ENCODE results near the gene TMEM219.

TMEM219 gene

DNA sequence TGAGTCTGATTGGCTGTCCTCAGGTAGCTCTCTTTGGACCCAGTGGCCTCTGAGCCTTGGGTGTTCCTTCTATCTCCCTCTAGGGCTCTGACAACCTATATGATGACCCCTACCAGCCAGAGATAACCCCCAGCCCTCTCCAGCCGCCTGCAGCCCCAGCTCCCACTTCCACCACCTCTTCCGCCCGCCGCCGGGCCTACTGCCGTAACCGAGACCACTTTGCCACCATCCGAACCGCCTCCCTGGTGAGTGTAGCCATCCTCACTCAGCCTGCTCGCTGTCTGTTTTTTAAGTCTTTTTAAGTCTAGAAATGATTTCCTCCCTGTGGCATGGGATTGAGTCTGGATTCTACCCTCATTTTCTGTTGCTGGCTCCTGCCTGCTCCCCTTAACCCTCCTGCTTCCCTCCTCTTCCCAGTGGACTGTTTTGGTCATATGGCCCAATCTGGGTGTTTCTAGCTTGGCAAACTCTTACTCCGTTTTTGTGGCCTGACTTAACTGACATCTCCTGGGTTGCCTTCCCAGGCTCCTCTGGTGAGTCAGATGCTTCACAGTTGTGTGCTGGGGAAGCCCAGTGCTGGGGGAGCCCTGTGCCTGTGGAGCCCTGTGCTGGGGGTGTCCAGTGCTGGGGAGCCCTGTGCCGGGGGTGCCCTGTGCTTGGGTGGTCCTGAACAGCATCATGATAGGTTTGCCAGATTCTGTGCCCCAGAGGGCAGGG is 21.7 kb downstream of the TMEM219 start:
- DNase-seq, result no peak

- no peak for DNase-seq
These were observed 22.4 kb downstream of the TMEM219 start for GRCh38 chr16:29984137-29984763.

DNA sequence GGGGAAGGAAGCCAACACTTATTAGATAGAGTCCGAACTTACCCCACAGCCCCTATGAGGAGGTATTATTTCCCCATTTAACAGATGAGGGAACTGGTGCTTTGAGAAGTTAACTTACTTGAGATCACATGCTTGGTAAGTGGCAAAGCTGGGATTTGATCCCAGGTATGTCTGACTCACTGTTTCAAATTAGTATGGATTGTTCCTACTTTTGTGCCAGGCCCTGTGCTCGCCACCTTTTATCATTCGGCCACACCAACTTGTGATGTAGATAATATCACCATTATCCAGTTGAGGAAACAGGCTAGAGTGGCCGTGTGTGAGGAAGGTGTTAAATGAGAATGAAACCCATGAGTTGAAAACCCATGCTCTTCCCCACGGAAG is 22.9 kb downstream of the TMEM219 start:
- DNase-seq, result no peak

DNA sequence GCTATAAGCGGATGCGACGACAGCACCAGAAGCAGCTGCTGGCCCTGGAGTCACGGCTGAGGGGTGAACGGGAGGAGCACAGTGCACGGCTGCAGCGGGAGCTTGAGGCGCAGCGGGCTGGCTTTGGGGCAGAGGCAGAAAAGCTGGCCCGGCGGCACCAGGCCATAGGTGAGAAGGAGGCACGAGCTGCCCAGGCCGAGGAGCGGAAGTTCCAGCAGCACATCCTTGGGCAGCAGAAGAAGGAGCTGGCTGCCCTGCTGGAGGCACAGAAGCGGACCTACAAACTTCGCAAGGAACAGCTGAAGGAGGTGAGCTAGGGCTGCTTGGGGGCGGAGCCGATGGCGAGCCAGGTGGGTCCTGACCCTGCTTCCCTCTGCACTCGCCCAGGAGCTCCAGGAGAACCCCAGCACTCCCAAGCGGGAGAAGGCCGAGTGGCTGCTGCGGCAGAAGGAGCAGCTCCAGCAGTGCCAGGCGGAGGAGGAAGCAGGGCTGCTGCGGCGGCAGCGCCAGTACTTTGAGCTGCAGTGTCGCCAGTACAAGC is 23.5 kb downstream of the TMEM219 start:
- DNase-seq, result no peak

- no peak for DNase-seq
These were observed 24.4 kb downstream of the TMEM219 start for GRCh38 chr16:29986231-29986630.

- DNase-seq, result no peak
These were observed 25.1 kb downstream of the TMEM219 start for GRCh38 chr16:29986931-29987330.

GRCh38 chr16:29987371-29988085 is 25.6 kb downstream of the TMEM219 start:
- DNase-seq, result no peak

DNA sequence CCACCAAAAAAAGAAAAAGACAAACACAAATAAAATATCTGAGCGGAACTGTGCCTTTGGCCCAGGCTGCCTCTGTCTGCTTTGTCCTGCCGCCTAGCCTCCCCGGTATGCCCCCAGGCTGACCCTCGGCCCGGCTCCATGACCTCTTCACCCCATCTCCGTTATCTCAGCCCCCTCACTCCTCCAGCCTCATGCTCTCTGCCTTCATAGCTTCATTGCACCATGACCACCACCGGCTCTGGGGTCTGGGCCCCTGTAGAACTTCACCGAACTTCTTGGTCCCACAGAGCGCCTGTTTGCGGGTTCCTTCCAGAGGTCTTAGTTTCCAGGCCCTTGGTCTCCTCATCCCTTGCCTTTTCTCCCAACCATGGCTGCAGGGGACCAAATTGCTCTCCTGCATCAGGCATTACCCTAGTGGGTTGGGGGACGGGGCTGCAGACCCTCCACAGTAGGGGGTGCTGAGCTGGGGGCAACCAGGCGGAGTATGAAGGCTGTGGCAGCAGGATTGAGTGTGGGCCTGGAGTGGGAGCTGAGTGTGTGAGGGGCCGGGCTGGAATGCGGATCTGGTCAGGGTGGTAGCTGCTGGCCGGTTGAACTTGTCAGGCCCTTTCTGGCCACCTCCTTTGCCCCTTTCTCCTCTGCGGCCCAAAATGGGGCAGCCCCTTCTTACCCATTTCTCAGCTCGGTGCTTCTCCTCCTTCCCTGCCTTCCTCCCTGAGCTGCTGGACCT is 26.6 kb downstream of the TMEM219 start:
- no peak for DNase-seq

DNA sequence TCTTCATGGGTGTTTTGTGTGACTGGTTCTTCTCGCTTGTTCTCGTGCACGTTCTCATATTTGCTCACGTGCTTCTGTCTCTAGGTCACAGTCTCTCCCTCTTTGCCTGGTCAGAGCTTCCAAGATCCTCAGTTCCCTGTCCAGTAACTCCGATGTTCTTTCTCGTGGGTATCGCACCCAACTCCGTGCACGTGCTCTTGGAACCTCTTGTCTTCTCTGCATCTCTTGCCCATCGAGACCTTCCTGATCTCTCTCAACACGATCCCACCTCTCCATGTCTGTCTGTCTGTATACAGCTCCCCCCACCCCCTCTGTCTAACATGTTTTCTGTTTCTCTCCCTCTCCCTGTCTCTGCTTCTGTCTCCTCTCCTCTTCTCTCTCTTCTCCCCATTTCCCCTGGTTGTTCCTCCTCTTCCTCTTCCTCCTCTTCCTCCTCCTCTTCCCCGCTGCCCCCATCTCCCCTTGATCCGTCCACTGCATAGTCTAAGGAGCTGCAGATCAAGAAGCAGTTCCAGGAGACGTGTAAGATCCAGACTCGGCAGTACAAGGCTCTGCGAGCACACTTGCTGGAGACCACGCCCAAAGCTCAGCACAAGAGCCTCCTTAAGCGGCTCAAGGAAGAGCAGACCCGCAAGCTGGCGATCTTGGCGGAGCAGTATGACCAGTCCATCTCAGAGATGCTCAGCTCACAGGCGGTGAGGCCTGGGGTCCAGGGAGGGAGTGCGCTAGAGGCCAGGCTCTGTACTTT is 27.4 kb downstream of the TMEM219 start:
- DNase-seq, result no peak

DNA sequence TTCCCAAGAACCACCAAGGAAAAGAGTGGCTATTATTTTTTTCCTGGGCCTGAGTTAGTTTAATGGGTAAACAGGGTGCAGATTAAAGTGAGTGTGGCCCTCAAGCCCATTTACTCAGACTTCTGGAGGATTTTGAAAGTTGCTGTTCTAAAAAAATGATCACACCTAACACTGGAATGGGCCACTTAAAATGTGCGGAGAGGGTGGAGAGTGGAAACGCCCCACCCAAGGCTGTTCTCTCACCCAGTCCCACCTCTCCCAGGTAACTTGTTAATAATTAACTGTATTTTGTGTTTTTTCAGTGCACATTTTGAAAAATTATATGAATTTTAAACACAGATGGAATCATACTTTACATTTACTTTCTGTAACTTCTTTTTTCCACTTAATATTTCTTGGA is 28.2 kb downstream of the TMEM219 start:
- no peak for DNase-seq

DNA sequence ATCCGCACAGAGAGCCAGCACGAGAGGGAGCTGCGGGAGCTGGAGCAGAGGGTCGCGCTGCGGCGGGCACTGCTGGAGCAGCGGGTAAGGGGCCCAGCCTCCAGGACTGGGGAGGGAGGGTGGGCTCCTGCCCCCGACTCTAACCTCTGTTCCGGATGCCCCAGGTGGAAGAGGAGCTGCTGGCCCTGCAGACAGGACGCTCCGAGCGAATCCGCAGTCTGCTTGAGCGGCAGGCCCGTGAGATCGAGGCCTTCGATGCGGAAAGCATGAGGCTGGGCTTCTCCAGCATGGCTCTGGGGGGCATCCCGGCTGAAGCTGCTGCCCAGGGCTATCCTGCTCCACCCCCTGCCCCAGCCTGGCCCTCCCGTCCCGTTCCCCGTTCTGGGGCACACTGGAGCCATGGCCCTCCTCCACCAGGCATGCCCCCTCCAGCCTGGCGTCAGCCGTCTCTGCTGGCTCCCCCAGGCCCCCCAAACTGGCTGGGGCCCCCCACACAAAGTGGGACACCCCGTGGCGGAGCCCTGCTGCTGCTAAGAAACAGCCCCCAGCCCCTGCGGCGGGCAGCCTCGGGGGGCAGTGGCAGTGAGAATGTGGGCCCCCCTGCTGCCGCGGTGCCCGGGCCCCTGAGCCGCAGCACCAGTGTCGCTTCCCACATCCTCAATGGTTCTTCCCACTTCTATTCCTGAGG is 29.1 kb downstream of the TMEM219 start:
- DNase-seq, result no peak

- no peak for DNase-seq
These were observed 29.7 kb downstream of the TMEM219 start for GRCh38 chr16:29991571-29991904.

- no peak for DNase-seq
These were observed 30.6 kb downstream of the TMEM219 start for GRCh38 chr16:29992344-29992967.

DNA sequence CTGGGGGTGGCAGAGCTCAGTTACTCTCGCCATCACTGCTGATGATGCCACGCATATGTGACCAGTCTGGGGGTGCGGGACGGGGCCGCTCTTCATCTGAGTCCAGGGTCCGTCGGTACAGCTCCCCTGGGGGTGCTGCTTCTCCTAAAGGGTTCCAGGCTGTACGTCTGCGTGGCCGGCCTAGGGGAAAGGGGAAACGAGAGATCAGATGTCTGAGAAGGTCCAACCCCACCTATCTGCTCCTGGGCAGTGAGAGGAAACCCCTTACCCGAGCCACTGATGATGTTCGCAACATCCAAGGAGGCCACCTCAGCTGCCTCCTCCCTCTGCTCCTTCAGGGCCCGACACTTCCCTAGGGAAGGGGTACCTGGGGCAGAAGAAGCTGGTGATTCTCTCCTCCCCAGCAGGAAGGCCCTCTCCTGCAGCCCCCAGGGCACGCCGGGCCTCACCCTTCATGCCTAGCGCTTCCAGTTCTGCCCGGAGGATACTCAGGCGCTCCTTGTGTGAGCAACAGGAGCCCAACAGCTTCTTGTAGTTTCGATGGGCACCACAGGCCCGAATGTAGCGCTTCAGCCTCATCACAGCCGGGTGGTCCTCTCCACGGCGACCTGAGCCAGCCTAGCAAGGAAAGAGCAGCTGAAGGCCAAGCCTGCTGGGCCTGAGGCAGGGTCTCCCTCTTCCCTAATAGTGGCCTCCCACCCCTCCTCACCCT is 31.5 kb downstream of the TMEM219 start:
- DNase-seq, result no peak

- no peak for DNase-seq
These were observed 32.2 kb downstream of the TMEM219 start for GRCh38 chr16:29993903-29994599.

DNA sequence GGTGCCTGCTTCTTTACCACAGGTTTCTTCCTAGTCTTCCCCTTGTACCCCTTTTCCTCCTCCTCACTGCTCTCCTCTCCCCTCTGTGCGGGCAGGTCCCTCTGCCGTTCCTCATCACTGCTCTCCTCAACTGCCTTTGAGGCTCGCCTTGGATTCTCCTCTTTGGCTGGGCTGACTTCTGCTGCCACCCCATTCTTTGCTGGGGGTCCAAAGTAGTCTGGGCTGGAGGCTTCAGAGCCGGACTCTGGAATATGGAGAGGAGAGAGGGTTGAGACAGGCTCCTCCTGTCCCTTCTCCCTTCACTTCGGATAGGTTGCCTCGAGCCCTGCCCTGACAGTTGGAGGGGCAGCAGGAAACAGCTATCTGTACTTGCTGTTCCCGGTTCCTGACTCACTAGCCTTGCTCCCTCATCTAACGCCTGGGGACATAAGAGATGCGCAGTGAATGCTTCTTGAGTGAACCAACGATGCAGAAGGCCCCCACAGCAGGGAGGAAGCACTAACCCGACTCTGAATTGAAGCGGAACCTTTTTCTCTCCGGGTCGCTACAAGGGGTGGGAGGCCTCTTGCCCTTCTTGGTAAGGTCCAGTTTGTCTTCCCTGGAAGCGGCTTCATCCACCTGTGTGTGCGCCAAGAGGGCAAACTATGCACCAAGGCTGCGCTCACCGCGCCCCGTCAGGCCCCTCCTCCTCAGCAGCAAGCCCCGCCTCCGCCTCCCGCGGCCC is 32.9 kb downstream of the TMEM219 start:
- DNase-seq, result no peak

- DNase-seq, result peak; percentile 95
These were observed 33.5 kb downstream of the TMEM219 start, which contains the start of gene HIRIP3 for GRCh38 chr16:29995324-29995910. Gene HIRIP3 (minus strand): TSS chr16:29995617. CDS start chr16:29995605, 12 bp downstream.

- DNase-seq, result peak; percentile 100
These were observed 34.3 kb downstream of the TMEM219 start, which contains the start of gene INO80E for GRCh38 chr16:29995911-29996765. Gene INO80E (plus strand): TSS chr16:29996241. CDS start chr16:29996311, 70 bp downstream.
